Prostate gland (tissue), 2 donors: Measurements from ENCODE around the gene FMO2.

ENCODE experiments used
- CTCF ChIP-seq, 4 experiments: fragments of 200-600 bp in 2 of 4; fragments of 450-650 bp in 2 of 4; sonication (generic) in 2 of 4; IDR thresholded peaks; 1 replicate in 3 of 4; 2 replicates in 1 of 4; pipeline ENCODE4 v1.5.1; 2016 to 2019; ENCODE audit warnings: antibody characterized with exemption in 4 of 4, mild to moderate bottlenecking in 2 of 4, moderate library complexity in 2 of 4
- POLR2A ChIP-seq: fragments of 450-650 bp; IDR thresholded peaks from one replicate; pipeline ENCODE4 v1.6.1; 2016; ENCODE audit warnings: antibody characterized with exemption, mild to moderate bottlenecking
- POLR2AphosphoS5 ChIP-seq: sonication (generic); formaldehyde crosslinking; IDR thresholded peaks from one replicate; pipeline ENCODE4 v1.6.1; 2017; ENCODE audit warnings: antibody characterized with exemption

DNA sequence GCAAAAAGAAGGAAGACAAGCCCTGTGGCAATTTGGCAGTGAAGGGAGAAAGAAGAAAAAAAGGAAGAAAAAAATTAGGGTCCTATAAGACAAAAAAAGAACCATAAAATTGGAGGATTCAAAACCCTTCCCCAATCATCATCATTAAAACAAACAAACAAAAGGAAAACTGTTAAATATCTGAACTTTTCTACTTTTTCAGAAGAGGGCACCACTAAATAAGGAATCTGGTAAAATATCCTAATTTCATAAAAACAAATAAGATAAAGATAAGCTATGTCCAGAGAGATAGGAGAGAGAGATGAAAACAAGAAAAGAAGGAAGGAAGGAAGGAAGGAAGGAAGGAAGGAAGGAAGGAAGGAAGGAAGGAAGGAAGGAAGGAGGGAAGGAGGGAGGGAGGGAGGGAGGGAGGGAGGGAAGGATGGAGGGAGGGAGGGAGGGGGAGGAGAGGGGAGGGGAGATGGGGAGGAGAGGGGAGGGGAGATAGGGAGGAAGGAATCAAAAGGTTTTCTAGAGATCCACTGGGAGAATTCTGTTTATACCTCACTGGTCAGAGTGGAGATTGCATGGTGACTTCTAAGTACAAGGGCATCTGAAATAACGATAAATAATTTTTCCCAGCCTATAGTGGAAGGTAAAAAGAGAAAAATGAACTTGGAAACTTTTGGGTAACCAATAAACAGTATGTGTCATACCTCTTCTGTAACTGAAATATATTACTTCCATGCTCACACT, 10.4 kb upstream of the FMO2 start:
- TF ChIP-seq POLR2AphosphoS5 (no peak), CTCF (IDR thresholded peaks at IDR 0.05) (no peak), POLR2A (no peak)
